HG03095 (cell line): ENCODE data around the gene GFY.

Experiments
- ATAC-seq: cut with Tn5 transposase; IDR thresholded peaks from one replicate; pipeline ENCODE4 v1.9.1; 2021; ENCODE audit warnings: moderate library complexity; ENCODE audit not compliant: unreplicated experiment

GFY gene

DNA sequence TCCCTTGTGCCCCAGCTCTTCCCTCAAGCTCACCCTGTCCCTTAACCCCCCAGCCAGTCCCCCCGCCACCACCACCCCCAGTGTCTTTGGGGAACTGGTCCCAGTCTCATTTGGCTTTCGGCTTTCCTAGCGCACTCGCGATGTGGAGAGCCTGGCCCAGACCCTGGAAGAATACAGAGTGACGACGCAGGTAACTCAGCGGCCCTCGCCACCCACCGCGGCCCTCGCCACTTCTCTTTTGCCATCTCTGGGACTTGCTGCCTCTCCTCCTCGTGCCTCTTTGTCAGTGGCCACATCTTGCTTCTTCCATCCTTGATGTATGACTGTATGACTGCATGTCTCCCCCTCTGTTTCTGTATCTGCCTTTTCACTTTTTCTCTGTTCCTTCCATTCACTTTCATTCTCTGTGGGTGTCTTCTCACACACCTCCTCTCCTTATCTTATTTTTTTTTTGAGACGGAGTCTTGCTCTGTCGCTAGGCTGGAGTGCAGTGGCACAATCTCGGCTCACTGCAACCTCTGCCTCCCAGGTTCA is 17.6 kb upstream of the GFY start:
- ATAC-seq: no peak

DNA sequence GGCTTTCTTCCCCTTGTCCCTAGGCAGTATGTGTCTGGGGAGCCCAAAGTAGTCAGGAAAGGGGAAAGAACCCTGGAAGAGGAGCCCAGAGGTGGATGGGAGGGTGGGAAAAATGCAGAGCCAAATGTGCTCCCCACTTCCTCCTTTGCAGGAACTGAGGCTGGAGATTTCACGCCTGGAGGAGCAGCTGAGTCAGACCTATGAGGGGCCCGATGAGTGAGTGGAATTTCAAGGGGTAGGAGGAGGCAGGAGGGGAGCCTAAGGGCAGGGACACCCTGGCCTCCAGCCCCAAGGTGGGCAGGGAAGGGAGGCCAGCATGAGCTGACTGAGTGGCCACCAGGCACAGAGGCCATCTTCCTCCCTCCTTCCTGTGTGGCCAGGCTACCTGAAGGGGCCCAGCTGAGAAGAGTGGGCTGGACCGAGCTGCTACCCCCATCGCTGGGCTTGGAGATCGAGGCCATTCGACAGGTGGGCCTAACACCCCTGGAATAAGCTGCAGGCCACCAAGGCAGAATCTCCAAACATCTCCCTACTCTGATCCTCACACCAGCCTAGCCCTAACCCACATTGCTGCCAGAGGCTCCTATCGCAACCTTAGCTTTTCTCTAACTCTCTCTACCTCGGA is 16.3 kb upstream of the GFY start:
- no peak for ATAC-seq

DNA sequence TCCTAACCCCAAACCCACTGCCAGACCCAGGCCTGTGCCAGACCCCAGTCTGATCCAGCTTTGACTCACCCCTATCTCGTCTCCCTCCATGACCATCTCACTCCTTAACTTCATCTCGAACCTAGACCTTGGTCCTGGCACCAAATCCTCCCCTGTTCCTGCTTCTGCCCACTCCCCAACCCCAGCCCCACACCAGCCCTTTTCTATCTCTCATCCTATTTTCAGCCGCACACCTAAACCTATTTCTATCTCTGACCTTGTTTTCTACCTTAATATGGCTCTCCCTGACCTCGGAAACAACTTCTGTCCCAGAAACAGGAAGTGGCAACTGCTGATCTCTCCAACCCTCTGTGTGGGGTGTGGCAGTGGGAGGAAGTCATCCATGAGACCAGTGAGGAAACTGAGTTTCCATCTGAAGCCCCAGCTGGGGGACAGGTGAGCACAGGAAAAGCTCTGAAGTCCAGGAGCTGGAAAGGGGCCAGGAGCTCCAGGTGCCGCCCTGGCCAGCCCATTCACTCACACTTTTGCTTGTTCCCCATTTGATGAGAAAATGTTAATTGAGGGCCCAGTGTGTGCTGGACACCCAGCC is 15.7 kb upstream of the GFY start:
- no peak for ATAC-seq

DNA sequence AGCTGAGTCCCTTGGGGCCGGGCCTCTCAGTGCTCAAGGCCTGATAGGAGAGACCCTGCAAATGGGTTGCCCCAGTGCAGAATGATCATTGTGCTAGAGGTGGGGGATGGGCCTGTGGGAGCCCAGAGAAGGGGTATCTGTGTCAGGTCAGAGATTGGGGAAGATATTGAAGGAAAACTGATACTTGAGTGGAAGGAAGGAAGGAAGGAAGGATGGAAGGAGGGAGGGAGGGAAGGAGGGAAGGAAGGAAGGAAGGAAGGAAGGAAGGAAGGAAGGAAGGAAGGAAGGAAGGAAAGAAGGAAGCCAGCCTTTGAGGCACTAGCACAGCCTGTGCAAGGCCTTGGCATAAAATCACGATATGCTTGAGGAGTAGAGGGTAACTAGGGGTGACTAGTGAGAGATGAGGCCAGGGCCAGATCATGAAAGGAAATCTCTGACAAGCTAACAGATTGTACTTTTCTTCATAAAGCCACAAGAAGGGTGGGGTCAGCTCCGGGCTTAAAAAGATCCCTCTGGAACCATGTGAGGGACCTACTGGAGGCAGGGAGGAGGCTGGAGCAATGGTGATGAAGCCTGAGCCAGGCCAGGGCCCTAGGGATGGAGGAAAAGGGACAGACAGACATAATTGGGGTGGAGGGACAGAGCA is 13.4 kb upstream of the GFY start:
- ATAC-seq: no peak

DNA sequence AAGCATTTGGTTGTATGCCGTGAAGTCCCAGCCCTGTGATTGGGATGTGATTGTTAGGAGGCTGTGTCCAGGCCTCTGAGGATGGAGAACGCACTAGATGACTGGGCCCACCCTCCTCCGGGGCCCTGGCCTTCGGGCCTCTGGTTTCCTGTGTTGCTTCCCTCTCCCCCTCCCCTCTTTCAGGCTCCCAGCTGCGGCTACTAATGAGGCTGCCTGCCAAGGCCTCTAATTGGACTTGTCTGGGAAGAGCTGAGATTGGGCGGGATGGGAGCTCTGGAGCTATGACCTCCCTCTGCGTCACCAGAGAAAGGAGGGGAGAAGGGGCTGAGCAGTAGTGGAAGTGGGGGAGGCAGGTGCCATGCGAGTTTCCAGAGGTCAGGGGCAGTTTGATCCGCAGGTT is 11.8 kb upstream of the GFY start:
- ATAC-seq: no peak

DNA sequence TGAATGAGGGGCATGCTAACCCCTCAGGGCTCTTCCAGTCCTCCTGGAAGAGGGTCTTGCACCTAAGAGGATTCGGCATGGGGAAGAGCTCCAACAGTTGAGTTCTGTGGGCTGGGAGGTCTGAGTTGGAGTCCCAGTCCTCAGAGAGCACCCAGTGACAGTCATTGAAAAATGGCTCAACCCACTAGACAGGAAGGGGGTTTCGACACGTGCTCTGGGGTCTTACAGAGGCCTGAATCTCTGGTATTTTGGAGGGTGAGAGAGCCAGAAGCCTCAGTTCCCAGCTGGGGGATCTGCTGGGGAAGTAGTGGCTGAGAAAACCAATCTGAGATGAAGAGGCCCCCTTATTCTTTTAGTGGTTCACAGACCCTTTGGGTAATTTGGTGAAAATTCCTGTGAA is 10.9 kb upstream of the GFY start:
- no peak for ATAC-seq

- no peak for ATAC-seq
Observed at GRCh38 chr19:49415102-49415809, 9.9 kb upstream of the GFY start.

DNA sequence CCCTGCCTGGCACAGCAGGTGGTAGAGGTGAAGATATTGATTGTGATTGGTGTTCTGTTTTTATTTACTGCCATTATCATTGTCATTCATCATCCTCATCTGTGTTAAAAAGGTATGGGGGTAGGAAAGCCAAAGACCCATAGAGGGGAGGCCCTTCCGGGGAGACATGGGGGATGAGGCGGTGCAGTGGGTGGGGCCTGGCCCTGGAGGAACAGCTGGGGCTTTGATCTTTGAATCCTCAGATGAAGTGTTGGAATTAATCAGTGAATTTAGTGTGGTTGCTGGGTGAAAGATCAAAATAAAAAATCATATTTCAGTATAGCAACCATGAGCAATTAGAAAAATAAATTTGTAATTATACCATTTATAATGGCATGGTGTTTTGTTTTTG is 9.4 kb upstream of the GFY start:
- no peak for ATAC-seq

DNA sequence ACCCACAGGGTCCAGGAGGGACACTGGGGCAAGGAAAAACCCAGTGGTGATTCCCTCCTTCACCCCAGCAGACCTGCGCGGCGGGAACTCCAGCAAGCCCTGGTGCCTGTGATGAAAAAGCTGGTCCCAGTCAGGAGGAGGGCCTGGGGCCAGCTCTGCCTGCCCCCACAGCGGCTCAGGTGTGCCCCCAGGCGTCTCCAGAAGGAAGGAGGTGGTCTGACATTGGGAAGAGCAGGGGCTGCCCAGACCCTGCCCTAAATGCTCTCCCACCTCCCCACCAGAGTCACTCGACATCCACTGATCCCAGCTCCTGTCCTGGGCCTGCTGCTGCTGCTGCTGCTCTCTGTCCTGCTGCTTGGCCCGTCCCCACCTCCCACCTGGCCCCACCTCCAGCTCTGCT is 8.1 kb upstream of the GFY start:
- ATAC-seq: no peak

DNA sequence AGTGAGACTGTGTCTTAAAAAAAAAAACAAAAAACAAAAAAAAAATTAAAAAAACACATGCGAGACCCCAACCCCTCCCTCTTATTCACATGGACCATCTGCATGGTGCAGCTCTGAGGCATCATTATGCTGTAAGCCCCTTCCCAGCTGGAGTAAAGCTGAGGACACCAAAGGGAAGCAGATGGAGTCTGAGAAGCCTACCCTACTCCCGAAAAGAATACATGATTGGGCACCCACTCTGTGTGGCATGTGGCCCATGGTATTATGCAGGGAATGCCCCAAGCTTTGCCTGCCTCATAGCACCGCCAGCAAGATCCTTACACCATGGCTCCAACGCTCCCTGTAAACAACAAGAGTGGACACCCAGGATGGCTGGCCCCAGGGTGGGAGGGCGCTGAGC is 6.7 kb upstream of the GFY start:
- ATAC-seq: no peak

DNA sequence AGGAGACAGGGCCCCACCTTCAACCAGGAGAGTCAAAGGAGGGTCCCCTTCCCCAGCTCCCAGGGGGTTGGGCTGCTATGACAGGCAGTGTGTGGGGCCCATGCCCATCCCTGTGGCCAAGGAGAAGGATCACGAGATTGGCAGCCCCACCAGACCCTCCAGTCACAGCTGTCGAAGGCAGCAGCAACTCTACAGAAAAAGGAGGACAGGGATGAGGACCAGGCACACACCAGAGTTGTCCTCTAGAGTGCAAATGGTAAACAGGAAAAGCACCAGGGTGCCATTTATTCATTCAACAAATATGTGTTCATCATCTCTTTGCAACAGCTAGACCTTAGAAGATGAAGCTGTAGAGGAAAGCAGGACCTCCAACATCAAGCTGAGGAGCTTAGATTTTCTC is 6.0 kb upstream of the GFY start:
- ATAC-seq: no peak

GRCh38 chr19:49420227-49420626 is 5.0 kb upstream of the GFY start:
- no peak for ATAC-seq

DNA sequence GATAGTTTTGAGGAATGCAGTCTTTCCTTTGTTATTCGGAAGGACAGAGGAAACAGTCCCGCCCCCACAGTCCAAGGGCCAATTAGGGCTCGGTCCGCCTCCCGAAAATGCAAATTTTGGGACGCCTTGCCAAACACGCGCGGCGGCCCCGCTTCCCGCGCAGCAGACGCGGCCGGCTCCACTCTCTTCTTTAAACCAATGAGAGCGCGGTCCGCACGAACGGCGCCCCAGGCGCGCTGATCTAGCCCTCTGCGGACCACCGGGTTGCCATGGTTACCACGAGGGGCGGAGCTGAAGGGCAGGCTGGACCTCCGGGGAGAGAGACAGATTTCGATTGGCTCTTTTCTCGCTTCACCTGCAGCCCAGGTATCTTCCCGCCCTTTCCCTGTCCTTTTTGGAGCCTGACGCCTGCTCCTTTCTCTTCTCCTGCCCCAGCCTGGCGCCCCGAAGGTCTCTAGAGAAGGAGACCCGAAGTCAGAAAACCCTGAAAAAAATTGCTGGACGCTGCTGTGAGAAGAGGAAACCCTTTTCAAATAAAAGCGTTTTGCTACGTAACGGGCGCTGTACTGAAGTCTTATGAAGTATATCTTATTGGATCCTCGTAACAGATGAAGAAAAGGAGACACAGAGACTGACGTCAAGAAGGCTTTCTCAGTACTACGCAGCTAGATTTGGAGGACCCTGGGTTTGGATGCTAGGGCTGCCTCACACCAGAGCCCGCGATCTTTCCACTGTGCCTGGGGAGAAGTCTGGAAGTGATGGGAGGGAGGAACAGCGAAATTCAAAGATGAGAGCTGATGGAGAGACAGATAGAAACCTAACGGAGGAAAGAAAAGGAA is 3.9 kb upstream of the GFY start:
- no peak for ATAC-seq

DNA sequence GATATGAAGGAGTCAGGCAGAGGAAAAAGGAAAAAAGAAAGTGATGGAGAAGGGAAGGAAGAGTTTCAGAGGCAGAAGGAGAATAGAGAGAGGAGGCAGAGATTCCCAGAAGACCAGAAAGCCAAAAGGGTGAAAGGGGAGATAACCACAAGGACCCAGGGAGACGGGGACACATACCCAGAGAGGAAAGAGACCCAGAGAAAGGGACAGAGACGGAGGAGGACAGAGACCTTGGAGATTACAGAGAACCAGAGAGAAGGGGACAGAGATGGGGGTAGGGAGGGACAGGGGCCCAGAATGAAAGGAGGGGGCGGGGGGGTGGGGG is 3.3 kb upstream of the GFY start:
- no peak for ATAC-seq

GRCh38 chr19:49422407-49423070 is 2.6 kb upstream of the GFY start:
- ATAC-seq: no peak

DNA sequence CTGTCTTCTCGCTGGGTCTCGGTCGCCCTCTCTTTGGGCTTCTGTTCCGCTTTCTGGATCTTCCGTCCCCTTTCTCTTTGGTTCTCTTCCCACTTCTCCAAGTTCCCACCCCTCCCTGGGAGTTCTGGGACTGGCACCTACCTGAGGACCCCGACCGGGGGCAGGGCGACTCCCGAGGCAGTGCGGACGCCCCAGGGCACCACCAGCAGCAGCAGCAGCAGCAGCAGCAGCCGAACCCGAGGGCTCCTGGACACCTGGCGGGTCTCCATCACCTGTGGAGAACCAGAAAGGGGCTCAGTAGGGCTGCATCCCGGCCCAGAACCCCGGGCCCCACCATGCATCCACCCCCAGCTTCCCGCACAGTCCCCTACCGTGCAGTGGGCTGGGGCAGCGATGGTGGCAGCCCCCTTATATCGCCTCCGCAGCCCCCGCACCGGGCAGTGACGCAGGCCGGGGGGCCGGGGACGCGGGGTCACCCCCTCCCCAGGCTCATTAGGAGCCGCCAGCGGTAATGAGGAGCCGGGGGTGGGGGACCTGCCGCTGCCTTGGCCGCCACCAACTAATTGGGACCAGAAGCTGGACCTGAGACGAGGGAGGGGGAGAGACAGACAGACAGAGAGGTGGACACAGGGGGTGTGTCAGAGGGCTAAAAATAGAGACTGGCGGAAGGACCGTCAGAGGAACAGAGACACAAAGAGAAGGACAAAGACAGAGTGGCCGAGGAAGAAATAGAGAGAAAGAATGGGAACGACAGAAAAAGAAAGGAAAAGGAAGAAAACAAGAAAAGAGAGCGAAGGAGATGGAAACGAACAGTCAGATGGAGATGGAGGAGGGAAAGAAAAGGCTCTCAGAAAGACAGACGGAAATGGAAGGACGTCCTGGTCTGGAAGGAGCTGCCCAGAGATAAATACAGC is 1.9 kb upstream of the GFY start, which contains the start of gene PTH2:
TSS of gene PTH2 (minus strand) at position 371 of the 914 bp plus-strand sequence. CDS start at position 269, 102 bp downstream.
- no peak for ATAC-seq

DNA sequence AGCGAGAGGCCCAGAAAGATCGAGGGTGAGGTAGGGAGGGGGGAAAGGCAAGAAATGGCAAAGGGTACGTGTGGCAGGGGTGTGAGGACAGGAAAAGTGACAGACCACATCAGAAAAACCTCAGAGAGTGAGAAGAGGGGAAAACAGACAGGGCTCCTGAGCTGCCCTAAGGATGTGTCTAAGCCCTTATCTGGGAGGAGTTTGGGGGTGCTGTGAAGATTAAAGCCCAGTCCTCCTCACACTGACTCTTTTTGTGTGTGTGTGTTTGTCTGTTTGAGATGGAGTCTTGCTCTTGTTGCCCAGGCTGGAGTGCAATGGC is 1.2 kb upstream of the GFY start:
- ATAC-seq: no peak

- ATAC-seq: no peak
Observed at GRCh38 chr19:49425922-49426592, 869 bp downstream of the GFY start.

DNA sequence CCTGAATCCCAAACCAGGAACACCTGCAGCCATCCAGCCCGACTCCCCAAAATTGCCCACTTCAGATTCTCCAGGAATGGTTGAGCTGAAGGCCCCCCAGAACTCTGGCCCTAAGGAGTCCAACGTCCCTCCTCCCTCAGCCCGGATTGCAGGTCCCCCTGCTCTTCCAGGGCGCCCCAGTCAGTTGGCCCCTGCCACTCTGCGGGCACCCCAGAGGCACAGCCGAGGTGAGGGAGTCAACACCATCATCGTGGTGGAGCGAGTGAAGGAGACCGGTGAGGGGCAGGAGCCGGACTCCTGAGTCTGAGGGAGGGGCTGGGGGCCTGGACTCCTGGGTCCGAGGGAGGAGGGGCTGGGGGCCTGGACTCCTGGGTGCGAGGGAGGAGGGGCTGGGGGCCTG is 2.2 kb downstream of the GFY start:
- no peak for ATAC-seq
